Measurements from ENCODE around the gene ARFGEF3. TPM values are rescaled to one million over a fixed set of nuclear protein-coding genes. Genes with fewer than 3 reads are reported as not detected.

ARFGEF3 gene
- total RNA-seq, 8 experiments from 2014 or later: 1.3 to 21.2 (median 14.7) TPM

- 38 to 100% (median 80%) methylated on average over 1 of the region's 1 CpG; no CpG with 5 or more reads in 1 of the 10 experiments for WGBS, 10 experiments
- no peak overlapping the region for H3K27ac ChIP-seq
- in situ Hi-C loops (cut with MboI; ENCODE audit: low pct_unique_long_range_greater_than_20kb in 2 of 9, low sequenced_read_pairs in 9 of 9, unreplicated experiment in 9 of 9): no loop called here
- H3K4me1 ChIP-seq (replicated peaks in 1 of 2): peaks cover 0 to 7% of the 10 kb centered on the region in 2 donors
- H3K4me3 ChIP-seq: no peak overlapping the region
- no peak for ATAC-seq (replicated peaks in 6 of 8)
These were observed 78.0 kb downstream of the ARFGEF3 start for GRCh38 chr6:138239774-138240173.

- in situ Hi-C loops (cut with MboI; ENCODE audit: low pct_unique_long_range_greater_than_20kb in 2 of 9, low sequenced_read_pairs in 9 of 9, unreplicated experiment in 9 of 9): no loop called here
- Histone ChIP-seq H3K27ac (no peak overlapping the region), H3K4me1 (replicated peaks in 1 of 2) (peaks cover 0 to 7% of the 10 kb centered on the region in 2 donors), H3K4me3 (no peak overlapping the region)
- WGBS, 10 experiments: 79 to 96% (median 88%) methylated on average over 8 to 13 of the region's 13 CpGs; no CpG with 5 or more reads in 2 of the 10 experiments
- ATAC-seq (replicated peaks in 6 of 8): no peak
These were observed 78.9 kb downstream of the ARFGEF3 start for GRCh38 chr6:138240476-138241245.

- in situ Hi-C loops (cut with MboI; ENCODE audit: low pct_unique_long_range_greater_than_20kb in 2 of 9, low sequenced_read_pairs in 9 of 9, unreplicated experiment in 9 of 9): no loop called here
- WGBS, 10 experiments: 50 to 100% (median 91%) methylated on average over 1 to 3 of the region's 3 CpGs
- Histone ChIP-seq H3K27ac (no peak overlapping the region), H3K4me1 (replicated peaks in 1 of 2) (peaks cover 0 to 5% of the 10 kb centered on the region in 2 donors), H3K4me3 (no peak overlapping the region)
- no peak for ATAC-seq (replicated peaks in 6 of 8)
These were observed 79.6 kb downstream of the ARFGEF3 start for GRCh38 chr6:138241381-138241780.

- in situ Hi-C loops (cut with MboI; ENCODE audit: low pct_unique_long_range_greater_than_20kb in 2 of 9, low sequenced_read_pairs in 9 of 9, unreplicated experiment in 9 of 9): no loop called here
These were observed 80.2 kb downstream of the ARFGEF3 start for GRCh38 chr6:138241934-138242333.

GRCh38 chr6:138242987-138243592, 81.4 kb downstream of the ARFGEF3 start:
- Histone ChIP-seq H3K27ac (no peak overlapping the region), H3K4me1 (replicated peaks in 1 of 2) (peaks cover 0 to under 1% of the 10 kb centered on the region in 2 donors), H3K4me3 (no peak overlapping the region)
- in situ Hi-C loops (cut with MboI; ENCODE audit: low pct_unique_long_range_greater_than_20kb in 2 of 9, low sequenced_read_pairs in 9 of 9, unreplicated experiment in 9 of 9): no loop called here
- ATAC-seq (replicated peaks in 6 of 8): no peak
- 54 to 96% (median 87%) methylated on average over 3 to 4 of the region's 4 CpGs; no CpG with 5 or more reads in 1 of the 10 experiments for WGBS, 10 experiments

More at GRCh38 chr6:138241934-138242333, 80.2 kb downstream of the ARFGEF3 start:
- no peak for ATAC-seq (replicated peaks in 6 of 8)
- Histone ChIP-seq H3K4me1 (replicated peaks in 1 of 2) (peaks cover 0 to 5% of the 10 kb centered on the region in 2 donors), H3K27ac (no peak overlapping the region), H3K4me3 (no peak overlapping the region)
- WGBS, 10 experiments: 73 to 100% (median 94%) methylated on average over 1 to 6 of the region's 6 CpGs

GRCh38 chr6:138245751-138246150, 84.0 kb downstream of the ARFGEF3 start:
- ATAC-seq (replicated peaks in 6 of 8): no peak
- H3K4me3 ChIP-seq: no peak overlapping the region
- WGBS, 10 experiments: 33 to 100% (median 87%) methylated on average over 1 to 3 of the region's 3 CpGs; no CpG with 5 or more reads in 1 of the 10 experiments
- no peaks in the 10 kb centered on the region for H3K4me1 ChIP-seq (replicated peaks in 1 of 2)
- in situ Hi-C loops (cut with MboI; ENCODE audit: low pct_unique_long_range_greater_than_20kb in 2 of 9, low sequenced_read_pairs in 9 of 9, unreplicated experiment in 9 of 9): no loop called here
- no peak overlapping the region for H3K27ac ChIP-seq

- WGBS, 10 experiments: 50 to 100% (median 86%) methylated on average over 1 to 3 of the region's 3 CpGs; no CpG with 5 or more reads in 1 of the 10 experiments
- no peak overlapping the region for H3K4me3 ChIP-seq
- ATAC-seq (replicated peaks in 6 of 8): no peak
- in situ Hi-C loops (cut with MboI; ENCODE audit: low pct_unique_long_range_greater_than_20kb in 2 of 9, low sequenced_read_pairs in 9 of 9, unreplicated experiment in 9 of 9): no loop called here
- H3K4me1 ChIP-seq (replicated peaks in 1 of 2): no peaks in the 10 kb centered on the region
- no peak overlapping the region for H3K27ac ChIP-seq
These were observed 85.1 kb downstream of the ARFGEF3 start for GRCh38 chr6:138246650-138247440.

GRCh38 chr6:138248011-138248410, 86.3 kb downstream of the ARFGEF3 start:
- WGBS, 10 experiments: 60 to 100% (median 91%) methylated on average over 1 to 5 of the region's 7 CpGs
- H3K4me3 ChIP-seq: no peak overlapping the region
- H3K4me1 ChIP-seq (replicated peaks in 1 of 2): no peaks in the 10 kb centered on the region
- in situ Hi-C loops (cut with MboI; ENCODE audit: low pct_unique_long_range_greater_than_20kb in 2 of 9, low sequenced_read_pairs in 9 of 9, unreplicated experiment in 9 of 9): no loop called here
- H3K27ac ChIP-seq: no peak overlapping the region
- ATAC-seq (replicated peaks in 6 of 8): no peak

- 67 to 100% (median 82%) methylated on average over 1 of the region's 1 CpG; no CpG with 5 or more reads in 2 of the 10 experiments for WGBS, 10 experiments
- no peak for ATAC-seq (replicated peaks in 6 of 8)
- no peak overlapping the region for H3K27ac ChIP-seq
- H3K4me1 ChIP-seq (replicated peaks in 1 of 2): no peaks in the 10 kb centered on the region
- in situ Hi-C loops (cut with MboI; ENCODE audit: low pct_unique_long_range_greater_than_20kb in 2 of 9, low sequenced_read_pairs in 9 of 9, unreplicated experiment in 9 of 9): no loop called here
- H3K4me3 ChIP-seq: no peak overlapping the region
These were observed 87.1 kb downstream of the ARFGEF3 start for GRCh38 chr6:138248878-138249277.

GRCh38 chr6:138250053-138250452, 88.3 kb downstream of the ARFGEF3 start:
- H3K27ac ChIP-seq: no peak overlapping the region
- H3K4me1 ChIP-seq (replicated peaks in 1 of 2): no peaks in the 10 kb centered on the region
- no peak for ATAC-seq (replicated peaks in 6 of 8)
- in situ Hi-C loops (cut with MboI; ENCODE audit: low pct_unique_long_range_greater_than_20kb in 2 of 9, low sequenced_read_pairs in 9 of 9, unreplicated experiment in 9 of 9): no loop called here
- WGBS, 10 experiments: 83 to 100% (median 95%) methylated on average over 1 to 4 of the region's 4 CpGs; no CpG with 5 or more reads in 3 of the 10 experiments
- no peak overlapping the region for H3K4me3 ChIP-seq

GRCh38 chr6:138250513-138251247, 88.9 kb downstream of the ARFGEF3 start:
- Histone ChIP-seq H3K4me1 (replicated peaks in 1 of 2) (no peaks in the 10 kb centered on the region), H3K4me3 (no peak overlapping the region), H3K27ac (no peak overlapping the region)
- in situ Hi-C loops (cut with MboI; ENCODE audit: low pct_unique_long_range_greater_than_20kb in 2 of 9, low sequenced_read_pairs in 9 of 9, unreplicated experiment in 9 of 9): no loop called here
- peak in 5 of 8 experiments; percentile 74 to 97 (median 89) for ATAC-seq (replicated peaks in 6 of 8)
- WGBS, 10 experiments: 7 to 100% (median 72%) methylated on average over 1 to 12 of the region's 16 CpGs

GRCh38 chr6:138253731-138254130, 92.0 kb downstream of the ARFGEF3 start:
- no peak overlapping the region for H3K27ac ChIP-seq
- 83 to 100% (median 97%) methylated on average over 1 to 7 of the region's 11 CpGs for whole genome bisulfite sequencing, 10 experiments
- ATAC-seq (replicated peaks in 6 of 8): no peak
- H3K4me1 ChIP-seq (replicated peaks in 1 of 2): no peaks in the 10 kb centered on the region
- H3K4me3 ChIP-seq: no peak overlapping the region
- in situ Hi-C loops (cut with MboI; ENCODE audit: low pct_unique_long_range_greater_than_20kb in 2 of 9, low sequenced_read_pairs in 9 of 9, unreplicated experiment in 9 of 9): no loop called here

Measured in motor neuron (in vitro differentiated cells).